OCI-LY1 (cell line): Measurements from ENCODE around the gene TBXAS1.

Source experiments
- H2AFZ ChIP-seq: fragments of 200-600 bp; sonication (generic), shearing (Covaris generic); 2 replicates; pipeline ENCODE4 v1.6.0; 2014; ENCODE audit warnings: antibody characterized with exemption, mild to moderate bottlenecking, low read length
- H3F3A ChIP-seq: fragments of 200-600 bp; sonication (generic), shearing (Covaris generic); 2 replicates; pipeline ENCODE4 v1.6.0; 2014; ENCODE audit warnings: mild to moderate bottlenecking, antibody characterized with exemption, low read length, moderate library complexity; ENCODE audit not compliant: insufficient read depth
- H3K27ac ChIP-seq: fragments of 200-600 bp; sonication (generic); 2 replicates; pipeline ENCODE4 v1.5.1; 2014; ENCODE audit warnings: low read length, mixed run types, mild to moderate bottlenecking, low read depth; ENCODE audit not compliant: poor library complexity, severe bottlenecking
- H3K27me3 ChIP-seq: fragments of 200-600 bp; sonication (generic); 2 replicates; pipeline ENCODE4 v1.6.0; 2014; ENCODE audit warnings: antibody characterized with exemption, mild to moderate bottlenecking, low read length, moderate library complexity; ENCODE audit not compliant: insufficient read depth
- H3K36me3 ChIP-seq: fragments of 200-600 bp; sonication (generic); 2 replicates; pipeline ENCODE4 v1.6.1; 2014; ENCODE audit warnings: mild to moderate bottlenecking, antibody characterized with exemption, low read length, moderate library complexity, mixed read lengths; ENCODE audit not compliant: insufficient read depth
- H3K4me1 ChIP-seq: fragments of 200-600 bp; sonication (generic); 2 replicates; pipeline ENCODE4 v1.5.1; 2014; ENCODE audit warnings: mild to moderate bottlenecking, low read length, moderate library complexity; ENCODE audit not compliant: insufficient read depth, severe bottlenecking
- H3K4me2 ChIP-seq: fragments of 200-600 bp; sonication (generic), shearing (Covaris generic); 2 replicates; pipeline ENCODE4 v1.6.1; 2014; ENCODE audit warnings: low read length
- H3K4me3 ChIP-seq: fragments of 200-600 bp; sonication (generic); 2 replicates; pipeline ENCODE4 v1.5.1; 2014; ENCODE audit warnings: low read length, low read depth, mild to moderate bottlenecking, mixed read lengths; ENCODE audit not compliant: poor library complexity, severe bottlenecking
- H3K79me2 ChIP-seq: fragments of 200-600 bp; shearing (Covaris generic); 2 replicates; pipeline ENCODE4 v1.6.1; 2016; ENCODE audit warnings: mixed run types, low read length, mixed read lengths; ENCODE audit not compliant: insufficient read depth
- H3K9ac ChIP-seq: fragments of 200-600 bp; sonication (generic), shearing (Covaris generic); 2 replicates; pipeline ENCODE4 v1.6.1; 2014; ENCODE audit warnings: mild to moderate bottlenecking, low read length, mixed read lengths
- H3K9me2 ChIP-seq: fragments of 200-600 bp; sonication (generic), shearing (Covaris generic); 2 replicates; pipeline ENCODE4 v1.6.1; 2014; ENCODE audit warnings: low read depth, mild to moderate bottlenecking, low read length, mixed read lengths
- H3K9me3 ChIP-seq: fragments of 200-600 bp; shearing (Covaris generic); 2 replicates; pipeline ENCODE4 v1.6.1; 2014; ENCODE audit warnings: low read length, mixed read lengths
- H4K20me1 ChIP-seq: fragments of 200-600 bp; sonication (generic), shearing (Covaris generic); 2 replicates; pipeline ENCODE4 v1.6.0; 2016; ENCODE audit warnings: mild to moderate bottlenecking, low read length; ENCODE audit not compliant: insufficient read depth
- EZH2 ChIP-seq: fragments of 200-600 bp; sonication (generic), shearing (Covaris generic); IDR thresholded peaks from 2 replicates; pipeline ENCODE4 v1.8.0; 2017; ENCODE audit warnings: borderline replicate concordance, mixed run types, mild to moderate bottlenecking, antibody characterized with exemption, low read length, moderate library complexity, mixed read lengths
- TF ChIP-seq, protein P1 (sequence below): fragments of 200-600 bp; sonication (generic), shearing (Covaris generic); IDR thresholded peaks from 2 replicates; pipeline ENCODE4 v1.5.1; 2017; ENCODE audit warnings: mild to moderate bottlenecking, antibody characterized with exemption, low read length, moderate library complexity, mixed read lengths

Gene TBXAS1

DNA sequence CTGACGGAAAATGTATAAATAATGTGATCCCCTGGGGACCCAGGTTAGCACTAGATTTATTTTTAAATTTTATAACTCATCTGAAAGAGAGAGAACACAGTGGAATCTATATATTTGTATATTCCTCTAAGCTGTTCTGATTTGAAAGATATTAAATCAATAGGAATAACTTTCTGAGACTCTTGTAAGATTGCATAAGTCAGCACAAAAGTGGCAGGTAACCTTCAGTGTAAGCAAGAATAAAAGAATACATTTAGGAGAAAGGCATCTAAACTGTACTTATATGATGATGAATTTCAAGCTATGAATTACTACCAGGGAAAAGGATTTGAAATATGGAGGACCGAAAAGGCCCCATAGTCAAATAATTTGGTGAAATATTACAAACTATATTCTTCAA is 112.8 kb downstream of the TBXAS1 start:
- no peaks in the 10 kb centered on the region for H3K36me3 ChIP-seq
- no peaks in the 10 kb centered on the region for H3K4me1 ChIP-seq
- no peak overlapping the region for H3K9ac ChIP-seq
- no peak overlapping the region for H3K27ac ChIP-seq
- no peak overlapping the region for H3K4me3 ChIP-seq
- no peaks in the 10 kb centered on the region for H3K9me2 ChIP-seq
- no peaks in the 10 kb centered on the region for H3K79me2 ChIP-seq
- no peaks in the 10 kb centered on the region for H3F3A ChIP-seq
- H3K9me3 ChIP-seq = no peaks in the 10 kb centered on the region
- H3K4me2 ChIP-seq = no peak overlapping the region
- H3K27me3 ChIP-seq = peaks cover 4% of the 10 kb centered on the region; the same call in 1 of the 2 replicates
- TF ChIP-seq, protein P1, sequence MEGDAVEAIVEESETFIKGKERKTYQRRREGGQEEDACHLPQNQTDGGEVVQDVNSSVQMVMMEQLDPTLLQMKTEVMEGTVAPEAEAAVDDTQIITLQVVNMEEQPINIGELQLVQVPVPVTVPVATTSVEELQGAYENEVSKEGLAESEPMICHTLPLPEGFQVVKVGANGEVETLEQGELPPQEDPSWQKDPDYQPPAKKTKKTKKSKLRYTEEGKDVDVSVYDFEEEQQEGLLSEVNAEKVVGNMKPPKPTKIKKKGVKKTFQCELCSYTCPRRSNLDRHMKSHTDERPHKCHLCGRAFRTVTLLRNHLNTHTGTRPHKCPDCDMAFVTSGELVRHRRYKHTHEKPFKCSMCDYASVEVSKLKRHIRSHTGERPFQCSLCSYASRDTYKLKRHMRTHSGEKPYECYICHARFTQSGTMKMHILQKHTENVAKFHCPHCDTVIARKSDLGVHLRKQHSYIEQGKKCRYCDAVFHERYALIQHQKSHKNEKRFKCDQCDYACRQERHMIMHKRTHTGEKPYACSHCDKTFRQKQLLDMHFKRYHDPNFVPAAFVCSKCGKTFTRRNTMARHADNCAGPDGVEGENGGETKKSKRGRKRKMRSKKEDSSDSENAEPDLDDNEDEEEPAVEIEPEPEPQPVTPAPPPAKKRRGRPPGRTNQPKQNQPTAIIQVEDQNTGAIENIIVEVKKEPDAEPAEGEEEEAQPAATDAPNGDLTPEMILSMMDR = no peak
- TF ChIP-seq EZH2 = no peak
- no peak overlapping the region for H2AFZ ChIP-seq
- no peaks in the 10 kb centered on the region for H4K20me1 ChIP-seq

DNA sequence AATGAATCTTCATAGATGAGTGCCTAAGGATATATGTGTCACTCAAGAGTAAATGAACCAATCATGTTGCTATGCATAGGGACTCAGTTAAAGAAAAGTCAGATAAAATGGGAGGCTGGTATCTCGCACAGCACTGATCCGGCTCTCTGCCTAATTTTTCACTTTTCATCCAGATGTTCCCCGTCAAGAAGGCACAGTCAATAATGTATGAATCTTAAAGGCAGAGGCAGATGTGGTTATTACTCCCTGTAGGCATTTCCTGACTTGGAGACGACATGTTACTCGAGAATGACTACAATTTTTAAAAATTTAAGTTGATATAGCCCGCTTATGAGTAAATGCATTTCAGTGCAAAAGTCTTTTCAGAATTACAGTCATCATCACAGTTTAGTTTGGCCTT is 113.6 kb downstream of the TBXAS1 start:
- H3K9ac ChIP-seq = no peak overlapping the region
- peaks cover 4% of the 10 kb centered on the region; the same call in 1 of the 2 replicates for H3K27me3 ChIP-seq
- H3F3A ChIP-seq = no peaks in the 10 kb centered on the region
- no peaks in the 10 kb centered on the region for H3K36me3 ChIP-seq
- no peaks in the 10 kb centered on the region for H3K9me2 ChIP-seq
- H3K9me3 ChIP-seq = no peaks in the 10 kb centered on the region
- no peaks in the 10 kb centered on the region for H4K20me1 ChIP-seq
- no peak overlapping the region for H3K4me3 ChIP-seq
- H3K79me2 ChIP-seq = no peaks in the 10 kb centered on the region
- H3K27ac ChIP-seq = no peak overlapping the region
- no peak overlapping the region for H2AFZ ChIP-seq
- no peak for TF ChIP-seq EZH2
- TF ChIP-seq, protein P1 = no peak
- H3K4me1 ChIP-seq = no peaks in the 10 kb centered on the region
- no peak overlapping the region for H3K4me2 ChIP-seq

DNA sequence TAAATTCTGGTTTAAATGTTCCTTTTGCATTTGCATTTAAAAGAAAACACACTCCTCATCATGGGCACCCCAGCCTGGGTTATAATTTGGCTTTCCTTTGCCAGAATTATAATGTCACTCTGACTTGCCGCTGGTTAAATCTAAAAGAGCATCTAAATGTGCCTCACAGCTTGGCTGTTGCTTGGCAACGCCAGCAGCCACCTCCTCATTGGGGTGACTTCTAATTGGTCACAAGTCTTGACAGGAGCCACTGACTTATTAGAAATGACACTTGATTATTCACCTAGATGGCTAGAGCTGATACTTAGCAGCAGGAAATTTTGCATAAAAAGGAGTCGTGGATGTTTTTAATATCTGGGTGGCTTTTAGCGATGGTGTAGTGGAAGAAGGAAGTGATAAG is 114.3 kb downstream of the TBXAS1 start:
- H3K9ac ChIP-seq = no peak overlapping the region
- peaks cover 4% of the 10 kb centered on the region; the same call in 1 of the 2 replicates for H3K27me3 ChIP-seq
- no peaks in the 10 kb centered on the region for H3F3A ChIP-seq
- no peak overlapping the region for H3K4me3 ChIP-seq
- H3K27ac ChIP-seq = no peak overlapping the region
- H3K9me2 ChIP-seq = no peaks in the 10 kb centered on the region
- no peaks in the 10 kb centered on the region for H3K36me3 ChIP-seq
- no peak overlapping the region for H2AFZ ChIP-seq
- no peaks in the 10 kb centered on the region for H3K79me2 ChIP-seq
- H3K9me3 ChIP-seq = no peaks in the 10 kb centered on the region
- no peaks in the 10 kb centered on the region for H3K4me1 ChIP-seq
- TF ChIP-seq, protein P1 = no peak
- TF ChIP-seq EZH2 = no peak
- H4K20me1 ChIP-seq = no peaks in the 10 kb centered on the region
- H3K4me2 ChIP-seq = no peak overlapping the region
